HEK293 (cell line): ENCODE data around the gene SPATA24.

Source experiments
- BCL11A ChIP-seq: fragments of 450-650 bp; formaldehyde crosslinking; IDR thresholded peaks from 2 replicates; pipeline ENCODE4 v1.5.1; 2016; ENCODE audit warnings: low read depth, missing biosample characterization, missing genetic modification characterization
- CTCF ChIP-seq: fragments of 450-650 bp; formaldehyde crosslinking; IDR thresholded peaks from 2 replicates; pipeline ENCODE4 v1.5.1; 2016; ENCODE audit warnings: missing biosample characterization, missing genetic modification characterization
- KLF1 ChIP-seq: fragments of 450-650 bp; formaldehyde crosslinking; IDR thresholded peaks from 2 replicates; pipeline ENCODE4 v1.5.1; 2016; ENCODE audit warnings: missing biosample characterization, missing genetic modification characterization
- PBX3 ChIP-seq: sonication (generic); formaldehyde crosslinking; IDR thresholded peaks from 2 replicates; pipeline ENCODE4 v1.8.1; 2022; ENCODE audit warnings: mild to moderate bottlenecking, moderate library complexity, missing genetic modification reagents
- ZNF112 ChIP-seq: fragments of 450-650 bp; formaldehyde crosslinking; IDR thresholded peaks from 2 replicates; pipeline ENCODE4 v1.5.0; 2017; ENCODE audit warnings: missing biosample characterization, missing genetic modification characterization
- ZNF2 ChIP-seq: fragments of 450-650 bp; formaldehyde crosslinking; IDR thresholded peaks from 2 replicates; pipeline ENCODE4 v1.5.1; 2016; ENCODE audit warnings: missing biosample characterization, missing genetic modification characterization
- ZSCAN18 ChIP-seq: fragments of 450-650 bp; formaldehyde crosslinking; IDR thresholded peaks from 2 replicates; pipeline ENCODE4 v1.5.1; 2016; ENCODE audit warnings: missing biosample characterization, missing genetic modification characterization

- peak; percentile 66 for TF ChIP-seq CTCF (tag by site-specific recombination)
- TF ChIP-seq PBX3 (CRISPR knock-in tag) = no peak
- TF ChIP-seq ZSCAN18 (tag by site-specific recombination) = no peak
- no peak for TF ChIP-seq KLF1 (tag by site-specific recombination)
- no peak for TF ChIP-seq ZNF2
- no peak for TF ChIP-seq ZNF112 (tag by site-specific recombination)
- TF ChIP-seq BCL11A (tag by site-specific recombination) = no peak
These were observed 1.2 kb downstream of the SPATA24 start for GRCh38 chr5:139402561-139403158.
